Gastrocnemius medialis (tissue), 4 donors: ENCODE measurements around the gene ERC2.

Experiments
- POLR2A ChIP-seq, 2 donors: fragments of 450-650 bp; IDR thresholded peaks; one replicate each; pipeline ENCODE4 v1.6.1; 2017; ENCODE audit warnings: antibody characterized with exemption in 2 of 2, mild to moderate bottlenecking in 2 of 2, moderate library complexity in 2 of 2
- TF ChIP-seq, protein P1 (sequence below), 5 experiments: fragments of 450-650 bp in 3 of 5; fragments of 200-600 bp in 2 of 5; sonication (generic) in 2 of 5; IDR thresholded peaks in 4 of 5; conservative IDR thresholded peaks in 1 of 5; 1 replicate in 4 of 5; 2 replicates in 1 of 5; pipeline ENCODE4 v1.5.1; 2016 to 2019; ENCODE audit warnings: antibody characterized with exemption in 5 of 5, mild to moderate bottlenecking in 3 of 5, moderate library complexity in 3 of 5

DNA sequence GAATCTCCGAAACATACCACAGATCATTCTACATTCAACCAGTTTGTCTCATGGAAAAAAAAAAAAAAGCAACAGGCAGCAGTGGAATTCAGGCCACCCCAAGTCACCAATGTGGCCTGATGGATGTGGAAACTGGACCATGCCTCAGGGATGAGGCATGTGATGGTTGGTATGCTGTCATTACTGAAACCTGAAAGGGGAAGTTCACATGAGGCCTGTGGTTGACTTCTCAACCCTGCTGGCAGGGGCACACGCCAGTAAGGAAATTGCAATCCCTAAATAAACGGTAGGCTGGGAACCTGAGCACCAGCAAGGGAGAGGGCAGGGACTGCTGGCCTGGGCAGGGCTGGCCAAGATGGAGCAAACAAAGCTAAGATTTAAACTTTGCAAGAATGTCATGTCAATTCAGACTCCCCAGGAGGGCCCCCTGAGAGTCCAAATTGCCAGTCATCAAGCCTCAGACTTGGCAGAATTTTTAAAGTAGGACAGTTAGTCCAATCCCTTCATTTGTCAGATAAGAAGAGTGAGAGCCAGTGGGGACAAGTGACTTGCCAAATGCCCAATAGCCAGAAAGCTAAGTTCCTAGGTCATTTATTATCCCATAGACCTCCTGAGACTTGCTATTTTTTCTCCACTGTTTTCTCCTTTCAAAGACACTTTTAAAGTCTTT, 310.4 kb downstream of the ERC2 start:
- TF ChIP-seq, protein P1, sequence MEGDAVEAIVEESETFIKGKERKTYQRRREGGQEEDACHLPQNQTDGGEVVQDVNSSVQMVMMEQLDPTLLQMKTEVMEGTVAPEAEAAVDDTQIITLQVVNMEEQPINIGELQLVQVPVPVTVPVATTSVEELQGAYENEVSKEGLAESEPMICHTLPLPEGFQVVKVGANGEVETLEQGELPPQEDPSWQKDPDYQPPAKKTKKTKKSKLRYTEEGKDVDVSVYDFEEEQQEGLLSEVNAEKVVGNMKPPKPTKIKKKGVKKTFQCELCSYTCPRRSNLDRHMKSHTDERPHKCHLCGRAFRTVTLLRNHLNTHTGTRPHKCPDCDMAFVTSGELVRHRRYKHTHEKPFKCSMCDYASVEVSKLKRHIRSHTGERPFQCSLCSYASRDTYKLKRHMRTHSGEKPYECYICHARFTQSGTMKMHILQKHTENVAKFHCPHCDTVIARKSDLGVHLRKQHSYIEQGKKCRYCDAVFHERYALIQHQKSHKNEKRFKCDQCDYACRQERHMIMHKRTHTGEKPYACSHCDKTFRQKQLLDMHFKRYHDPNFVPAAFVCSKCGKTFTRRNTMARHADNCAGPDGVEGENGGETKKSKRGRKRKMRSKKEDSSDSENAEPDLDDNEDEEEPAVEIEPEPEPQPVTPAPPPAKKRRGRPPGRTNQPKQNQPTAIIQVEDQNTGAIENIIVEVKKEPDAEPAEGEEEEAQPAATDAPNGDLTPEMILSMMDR (IDR thresholded peaks at IDR 0.05 in 4 of 5, conservative IDR thresholded peaks at IDR 0.05 in 1 of 5): no peak
- no peak for TF ChIP-seq POLR2A (IDR thresholded peaks at IDR 0.05)
